Neural cell (in vitro differentiated cells): ENCODE results near the gene LYZL6.

Experiments used
- EP300 ChIP-seq: fragments of 450-650 bp; conservative IDR thresholded peaks from 2 replicates; pipeline ENCODE4 v1.6.1; 2014; ENCODE audit warnings: antibody characterized with exemption, mild to moderate bottlenecking, moderate library complexity; ENCODE audit not compliant: poor library complexity, severe bottlenecking
- POLR2AphosphoS5 ChIP-seq: IDR thresholded peaks from 2 replicates; pipeline ENCODE4 v1.6.1; 2012
- RAD21 ChIP-seq: fragments of 450-650 bp; conservative IDR thresholded peaks from 2 replicates; pipeline ENCODE4 v1.6.1; 2014; ENCODE audit warnings: antibody characterized with exemption, mild to moderate bottlenecking, moderate library complexity
- REST ChIP-seq: IDR thresholded peaks from 2 replicates; pipeline ENCODE4 v1.6.1; 2012; ENCODE audit warnings: borderline replicate concordance
- TAF1 ChIP-seq: IDR thresholded peaks from 2 replicates; pipeline ENCODE4 v1.6.1; 2012; ENCODE audit warnings: low read depth
- TF ChIP-seq, protein P1 (sequence below): fragments of 450-650 bp; IDR thresholded peaks from 2 replicates; pipeline ENCODE4 v1.5.1; 2014; ENCODE audit warnings: antibody characterized with exemption, mild to moderate bottlenecking, moderate library complexity; ENCODE audit not compliant: poor library complexity, severe bottlenecking

GRCh38 chr17:35968520-35969054, 25.1 kb upstream of the LYZL6 start:
- TF ChIP-seq TAF1 = no peak
- TF ChIP-seq, protein P1, sequence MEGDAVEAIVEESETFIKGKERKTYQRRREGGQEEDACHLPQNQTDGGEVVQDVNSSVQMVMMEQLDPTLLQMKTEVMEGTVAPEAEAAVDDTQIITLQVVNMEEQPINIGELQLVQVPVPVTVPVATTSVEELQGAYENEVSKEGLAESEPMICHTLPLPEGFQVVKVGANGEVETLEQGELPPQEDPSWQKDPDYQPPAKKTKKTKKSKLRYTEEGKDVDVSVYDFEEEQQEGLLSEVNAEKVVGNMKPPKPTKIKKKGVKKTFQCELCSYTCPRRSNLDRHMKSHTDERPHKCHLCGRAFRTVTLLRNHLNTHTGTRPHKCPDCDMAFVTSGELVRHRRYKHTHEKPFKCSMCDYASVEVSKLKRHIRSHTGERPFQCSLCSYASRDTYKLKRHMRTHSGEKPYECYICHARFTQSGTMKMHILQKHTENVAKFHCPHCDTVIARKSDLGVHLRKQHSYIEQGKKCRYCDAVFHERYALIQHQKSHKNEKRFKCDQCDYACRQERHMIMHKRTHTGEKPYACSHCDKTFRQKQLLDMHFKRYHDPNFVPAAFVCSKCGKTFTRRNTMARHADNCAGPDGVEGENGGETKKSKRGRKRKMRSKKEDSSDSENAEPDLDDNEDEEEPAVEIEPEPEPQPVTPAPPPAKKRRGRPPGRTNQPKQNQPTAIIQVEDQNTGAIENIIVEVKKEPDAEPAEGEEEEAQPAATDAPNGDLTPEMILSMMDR = no peak
- TF ChIP-seq POLR2AphosphoS5 = no peak
- TF ChIP-seq EP300 = no peak
- no peak for TF ChIP-seq REST
- TF ChIP-seq RAD21 = no peak
